HepG2 (cell line): ENCODE results near the gene ZDHHC11. TPM values are rescaled to one million over a fixed set of nuclear protein-coding genes. Genes with fewer than 3 reads are reported as not detected.
"Not testable (repeated sequence)": the region's sequence is repeated elsewhere in the genome, so short reads cannot be mapped to it uniquely, and the experiment has no call there.

Source experiments
- ATAC-seq: fragments of 200-7000 bp; cut with Tn5 transposase; 3 replicates; pipeline ENCODE4 v1.9.1; 2020; ENCODE audit warnings: mild to moderate bottlenecking, moderate library complexity
- BruUV-seq: library from RNA; stranded (reverse); fragments of 400-500 nt; replicated peaks from 2 replicates; lab custom pipeline; 2021; lab: Mats Ljungman, UMichigan
- CTCF ChIA-PET: fragments of 300-600 bp; formaldehyde crosslinking; extraction: SDS; loops from one replicate; lab custom pipeline; 2021; ENCODE audit warnings: low total read pairs, inconsistent platforms, low intra/inter-chr PET ratio; lab: Yijun Ruan, JAX
- POLR2A ChIA-PET: fragments of 350-600 bp; sonication (Branson Sonifier 250); formaldehyde crosslinking; loops from one replicate; lab custom pipeline; 2020; ENCODE audit warnings: antibody characterized with exemption, inconsistent platforms; lab: Yijun Ruan, JAX
- DNase-seq: peaks from one replicate; pipeline ENCODE4 v3.0.0-alpha.2; 2015; ENCODE audit warnings: low spot score
- FAIRE-seq: peaks from 3 replicates; lab custom pipeline; 2011; peaks lifted over from hg19 to GRCh38; lab: Jason Lieb, UNC
- H2AFZ ChIP-seq: one replicate; pipeline ENCODE4 v1.6.1; 2011; ENCODE audit warnings: low read length, inconsistent platforms
- H3K27ac ChIP-seq: fragments of 300-600 bp; 3 replicates; pipeline ENCODE4 v1.8.0; 2011; ENCODE audit warnings: mixed run types, mild to moderate bottlenecking, mixed read lengths, low read length, inconsistent platforms; ENCODE audit not compliant: insufficient read depth; ENCODE audit errors: extremely low read length
- H3K27me3 ChIP-seq, 2 experiments: fragments of 200-600 bp in 1 of 2; 2 replicates in 1 of 2; 3 replicates in 1 of 2; pipeline versions ENCODE4 v1.6.0 to v1.8.0; 2011; ENCODE audit warnings: low read length in 2 of 2, mild to moderate bottlenecking in 2 of 2, moderate library complexity in 2 of 2, inconsistent platforms in 1 of 2; ENCODE audit not compliant: insufficient read depth in 2 of 2, control insufficient read depth in 1 of 2
- H3K36me3 ChIP-seq, 2 experiments: fragments of 200-600 bp in 1 of 2; replicated peaks in 1 of 2; 2 replicates in 1 of 2; 3 replicates in 1 of 2; pipeline versions ENCODE4 v1.5.1 to v1.8.0; 2011; ENCODE audit warnings: low read length in 2 of 2, inconsistent platforms in 1 of 2; ENCODE audit not compliant: insufficient read depth in 2 of 2, control insufficient read depth in 1 of 2
- H3K4me1 ChIP-seq: 2 replicates; pipeline ENCODE4 v1.5.1; 2012; ENCODE audit warnings: low read length, inconsistent platforms; ENCODE audit not compliant: insufficient read depth
- H3K4me2 ChIP-seq: 2 replicates; pipeline ENCODE4 v1.6.0; 2011; ENCODE audit warnings: low read depth, low read length, inconsistent platforms
- H3K4me3 ChIP-seq, 3 experiments: fragments of 200-600 bp in 1 of 3; sonication (generic), shearing (Covaris generic) in 1 of 3; replicated peaks in 1 of 3; 2 replicates each; pipeline ENCODE4 v1.5.1; 2011 to 2016; ENCODE audit warnings: low read length in 3 of 3, inconsistent platforms in 2 of 3, low read depth in 2 of 3, mild to moderate bottlenecking in 2 of 3, control low read depth in 1 of 3, mixed read lengths in 1 of 3; ENCODE audit not compliant: insufficient read depth in 1 of 3
- H3K79me2 ChIP-seq: one replicate; pipeline ENCODE4 v1.6.1; 2011; ENCODE audit warnings: low read length, inconsistent platforms; ENCODE audit not compliant: insufficient read depth
- H3K9ac ChIP-seq: 2 replicates; pipeline ENCODE4 v1.6.0; 2011; ENCODE audit warnings: mild to moderate bottlenecking, low read depth, low read length, inconsistent platforms; ENCODE audit not compliant: insufficient read depth
- H3K9me3 ChIP-seq: 2 replicates; pipeline ENCODE4 v1.5.1; 2012; ENCODE audit warnings: mild to moderate bottlenecking, low read length
- H4K20me1 ChIP-seq: 2 replicates; pipeline ENCODE4 v1.6.0; 2011; ENCODE audit warnings: inconsistent platforms, mild to moderate bottlenecking, low read length, moderate library complexity; ENCODE audit not compliant: insufficient read depth
- ZNF597 ChIP-seq: sonication (generic); formaldehyde crosslinking; IDR thresholded peaks from 2 replicates; pipeline ENCODE4 v1.5.0; 2020; ENCODE audit warnings: missing genetic modification reagents
- ZNF878 ChIP-seq: sonication (generic); formaldehyde crosslinking; IDR thresholded peaks from 2 replicates; pipeline ENCODE4 v1.8.1; 2023; ENCODE audit warnings: mild to moderate bottlenecking, missing genetic modification reagents, moderate library complexity
- WGBS: methylation state at CpG from one replicate; pipeline ENCODE4 v1.1.6; 2017; ENCODE audit warnings: low lambda C conversion rate; 5-methylcytosine and 5-hydroxymethylcytosine counted together
- in situ Hi-C: cut with HindIII; loops from 2 replicates; pipeline ENCODE4 v1.10.0; 2017; ENCODE audit warnings: low pct_unique_long_range_greater_than_20kb; ENCODE audit not compliant: extremely low pct_ligation_motif_present
- intact Hi-C: fragments of 100-400 bp; cut with micrococcal nuclease; formaldehyde crosslinking; loops from one replicate; pipeline ENCODE4 v1.10.0; 2022; ENCODE audit not compliant: unreplicated experiment
- polyA plus RNA-seq, 8 experiments: library from polyadenylated mRNA; depleted of rRNA in 3 of 8; stranded (reverse) in 7 of 8; unstranded in 1 of 8; fragments of >200 nt; fragmentation: Illumina TruSeq in 4 of 8; extraction: Trizol in 4 of 8; gene quantifications; 2 replicates each; pipeline versions ENCODE4 v1.2.1 to v1.2.3, GENCODE V29; 2011 to 2016; ENCODE audit warnings: low read depth in 4 of 8, missing spikeins in 1 of 8, mixed read lengths in 1 of 8; ENCODE audit not compliant: insufficient read depth in 1 of 8
- total RNA-seq, 5 experiments: library from RNA; depleted of rRNA; stranded (reverse); fragments of >200 nt; fragmentation: Illumina TruSeq; extraction: Trizol; gene quantifications; 2 replicates each; pipeline ENCODE4 v1.2.3, GENCODE V29; 2016; ENCODE audit warnings: low read depth in 1 of 5

ZDHHC11 gene
- total and polyA plus RNA-seq, 2 of the 13 experiments (the other 11 are each of a cell fraction or from before 2014, with no cell fraction given): 2.1 to 4.0 TPM

DNA sequence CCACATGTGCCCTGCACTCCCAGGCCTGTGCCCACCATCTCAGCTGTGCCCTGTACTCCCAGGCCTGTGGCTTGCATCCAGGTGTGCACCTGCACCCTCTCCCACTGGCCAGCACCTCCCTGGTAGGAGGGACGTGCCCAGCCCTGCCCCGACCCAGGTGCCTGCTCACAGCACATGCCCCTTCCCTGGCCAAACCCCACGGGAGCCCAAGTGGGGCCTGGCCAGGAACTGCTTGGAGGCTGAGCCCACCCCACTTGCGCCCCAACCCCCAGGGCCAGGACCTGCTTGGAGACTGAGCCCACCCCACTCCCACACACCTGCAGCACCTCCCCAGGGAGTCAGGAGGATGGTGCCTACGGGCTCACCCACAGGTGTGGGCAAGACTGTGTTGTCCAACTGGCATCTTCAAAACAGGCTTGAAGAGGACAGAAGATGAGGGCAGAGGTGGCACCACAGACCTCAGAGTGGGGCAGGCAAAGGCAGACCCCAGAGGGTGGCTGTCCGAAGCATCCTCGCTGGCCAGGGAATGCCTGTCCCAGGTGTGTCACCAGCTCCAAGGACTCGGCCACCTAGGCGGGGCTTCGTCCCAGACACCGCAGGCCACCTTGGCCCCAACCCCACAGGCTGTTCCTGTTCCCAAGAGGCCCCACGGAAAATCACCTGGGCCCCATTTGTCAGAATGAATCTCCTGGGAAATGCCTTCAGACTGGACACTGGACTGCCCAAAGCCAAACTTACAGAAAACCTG, 77.1 kb downstream of the ZDHHC11 start (continued):
- TF ChIP-seq ZNF597 (no peak), ZNF878 (CRISPR knock-in tag) (no peak)

GRCh38 chr5:772931-773330, 77.9 kb downstream of the ZDHHC11 start:
- H2AFZ ChIP-seq, H3K4me1 ChIP-seq, H3K9me3 ChIP-seq, intact Hi-C loops, H3K36me3 ChIP-seq, H4K20me1 ChIP-seq, H3K9ac ChIP-seq, H3K27ac ChIP-seq, FAIRE-seq, POLR2A ChIA-PET, CTCF ChIA-PET, H3K4me2 ChIP-seq, BruUV-seq, H3K79me2 ChIP-seq, DNase-seq, ATAC-seq, H3K4me3 ChIP-seq: not testable (repeated sequence)
- peaks cover 16 to 22% of the 10 kb centered on the region in 2 experiments for H3K27me3 ChIP-seq
- in situ Hi-C loops: loop anchor here (10.0 kb wide), 1 partner anchor 88 kb away; no protein-coding TSS in a partner anchor
- 50% methylated on average over 13 of the region's 13 CpGs for WGBS

DNA sequence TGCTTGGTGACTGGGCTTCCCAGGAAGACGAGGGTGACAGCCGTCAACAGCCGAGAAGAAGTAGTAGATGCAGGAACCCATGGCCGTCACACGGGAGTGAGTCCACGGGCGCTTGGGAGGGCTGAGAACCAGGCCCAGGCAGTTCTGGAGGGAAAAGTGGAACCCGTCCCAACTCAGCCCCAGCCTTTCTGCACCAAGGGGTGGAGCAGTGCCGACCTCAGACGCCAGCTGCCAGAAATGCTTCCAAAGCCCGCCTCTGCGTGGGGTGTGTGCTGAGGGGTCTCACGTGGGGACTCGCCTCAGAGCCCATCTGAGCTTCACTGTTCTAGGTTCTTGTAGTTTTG, 78.3 kb downstream of the ZDHHC11 start:
- H3K4me3 ChIP-seq, BruUV-seq, intact Hi-C loops, H3K36me3 ChIP-seq, H3K9ac ChIP-seq, CTCF ChIA-PET, ATAC-seq, H3K4me2 ChIP-seq, H3K9me3 ChIP-seq, H3K27ac ChIP-seq, FAIRE-seq, H3K79me2 ChIP-seq, H3K4me1 ChIP-seq, H2AFZ ChIP-seq, DNase-seq, POLR2A ChIA-PET, H4K20me1 ChIP-seq: not testable (repeated sequence)
- WGBS: 52% methylated on average over 4 of the region's 14 CpGs
- in situ Hi-C loops: loop anchor here (10.0 kb wide), 1 partner anchor 88 kb away; no protein-coding TSS in a partner anchor
- H3K27me3 ChIP-seq: peaks cover 16 to 22% of the 10 kb centered on the region in 2 experiments

DNA sequence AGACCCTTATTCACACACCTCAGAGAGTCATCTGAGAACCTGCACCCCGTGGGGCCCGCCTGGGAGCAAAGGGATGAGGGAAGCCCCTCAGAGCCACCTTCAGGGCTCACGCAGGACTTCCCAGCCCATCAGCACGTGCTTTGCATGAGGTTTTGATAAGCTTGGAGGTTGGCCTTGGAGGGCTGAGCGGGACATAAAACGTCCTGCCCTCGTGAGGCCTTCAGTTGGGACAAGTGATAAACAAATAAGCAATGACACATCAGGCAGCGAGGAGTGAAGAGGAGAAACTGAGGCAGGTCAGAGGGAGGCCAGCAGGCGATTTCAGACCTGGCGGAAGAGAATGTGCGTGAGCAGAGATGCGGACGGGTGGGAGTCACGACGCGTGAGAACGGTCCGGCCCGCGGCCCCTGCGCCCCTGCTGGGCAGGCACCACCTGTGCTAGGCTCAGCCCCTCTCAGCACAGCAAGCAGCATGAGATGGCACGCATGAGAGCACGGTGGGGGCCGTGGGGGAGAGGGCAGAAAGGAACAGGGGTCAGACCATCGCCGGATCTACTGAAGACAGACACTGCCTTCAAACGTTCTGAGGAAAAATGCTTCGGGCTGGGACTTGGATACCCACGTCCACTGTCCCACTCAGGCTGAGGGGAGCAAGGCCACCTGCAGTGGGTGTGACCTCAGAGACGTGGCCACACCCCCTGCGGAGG, 78.8 kb downstream of the ZDHHC11 start:
- 49% methylated on average over 8 of the region's 31 CpGs for WGBS
- H3K79me2 ChIP-seq, CTCF ChIA-PET: not testable (repeated sequence)

More for the DNA sequence above, 78.8 kb downstream of the ZDHHC11 start:
- H3K9me3 ChIP-seq, ATAC-seq, DNase-seq, H3K4me1 ChIP-seq, BruUV-seq, H2AFZ ChIP-seq, FAIRE-seq, intact Hi-C loops, H3K27ac ChIP-seq, H3K4me2 ChIP-seq, POLR2A ChIA-PET, H3K36me3 ChIP-seq, H3K4me3 ChIP-seq, H3K9ac ChIP-seq, H4K20me1 ChIP-seq: not testable (repeated sequence)
- peaks cover 16 to 19% of the 10 kb centered on the region in 2 experiments for H3K27me3 ChIP-seq
- in situ Hi-C loops: loop anchor here (10.0 kb wide), 1 partner anchor 87 kb away; no protein-coding TSS in a partner anchor
